SKM-1 treated with dmso at 0.1 percent for 144 hours (cell line): ENCODE measurements around the gene KYNU.

Experiments
- DNase-seq: peaks from one replicate; lab custom pipeline; 2025; ENCODE audit not compliant: unreplicated experiment; lab: John Stamatoyannopoulos, UW

The KYNU gene

GRCh38 chr2:142954493-142954892, 77.0 kb downstream of the KYNU start:
- DNase-seq = no peak

GRCh38 chr2:142957144-142957543, 79.7 kb downstream of the KYNU start:
- no peak for DNase-seq

- no peak for DNase-seq
These were observed 83.7 kb downstream of the KYNU start for GRCh38 chr2:142961202-142961601.

GRCh38 chr2:142965443-142965842, 88.0 kb downstream of the KYNU start:
- DNase-seq = no peak

GRCh38 chr2:142966284-142966683, 88.8 kb downstream of the KYNU start:
- DNase-seq = no peak

- no peak for DNase-seq
These were observed 89.6 kb downstream of the KYNU start for GRCh38 chr2:142967060-142967459.

GRCh38 chr2:142973160-142973821, 95.8 kb downstream of the KYNU start:
- DNase-seq = no peak

- no peak for DNase-seq
These were observed 96.4 kb downstream of the KYNU start for GRCh38 chr2:142973822-142974207.

GRCh38 chr2:142974288-142975024, 97.0 kb downstream of the KYNU start:
- no peak for DNase-seq

- DNase-seq = no peak
These were observed 97.8 kb downstream of the KYNU start for GRCh38 chr2:142975239-142975638.

- DNase-seq = peak; percentile 49
These were observed 103.0 kb downstream of the KYNU start for GRCh38 chr2:142980246-142981068.

GRCh38 chr2:142981069-142981378, 103.6 kb downstream of the KYNU start:
- no peak for DNase-seq

GRCh38 chr2:142981756-142982155, 104.3 kb downstream of the KYNU start:
- DNase-seq = no peak

GRCh38 chr2:142983174-142983573, 105.7 kb downstream of the KYNU start:
- DNase-seq = no peak

- DNase-seq = no peak
These were observed 107.2 kb downstream of the KYNU start for GRCh38 chr2:142984657-142985056.

- no peak for DNase-seq
These were observed 109.6 kb downstream of the KYNU start for GRCh38 chr2:142987044-142987443.

- DNase-seq = peak; percentile 60
These were observed 112.1 kb downstream of the KYNU start for GRCh38 chr2:142989273-142990204.

- no peak for DNase-seq
These were observed 113.8 kb downstream of the KYNU start for GRCh38 chr2:142991295-142991694.

- DNase-seq = no peak
These were observed 115.4 kb downstream of the KYNU start for GRCh38 chr2:142992840-142993239.

GRCh38 chr2:142993771-142994170, 116.3 kb downstream of the KYNU start:
- DNase-seq = no peak

GRCh38 chr2:142994665-142995064, 117.2 kb downstream of the KYNU start:
- DNase-seq = no peak
